GM21515 (cell line): ENCODE data around the gene TRPC1.
"Not testable (repeated sequence)": the region's sequence is repeated elsewhere in the genome, so short reads cannot be mapped to it uniquely, and the experiment has no call there.

Source experiments
- ATAC-seq: cut with Tn5 transposase; IDR thresholded peaks from one replicate; pipeline ENCODE4 v1.9.1; 2021; ENCODE audit not compliant: unreplicated experiment

Gene TRPC1

DNA sequence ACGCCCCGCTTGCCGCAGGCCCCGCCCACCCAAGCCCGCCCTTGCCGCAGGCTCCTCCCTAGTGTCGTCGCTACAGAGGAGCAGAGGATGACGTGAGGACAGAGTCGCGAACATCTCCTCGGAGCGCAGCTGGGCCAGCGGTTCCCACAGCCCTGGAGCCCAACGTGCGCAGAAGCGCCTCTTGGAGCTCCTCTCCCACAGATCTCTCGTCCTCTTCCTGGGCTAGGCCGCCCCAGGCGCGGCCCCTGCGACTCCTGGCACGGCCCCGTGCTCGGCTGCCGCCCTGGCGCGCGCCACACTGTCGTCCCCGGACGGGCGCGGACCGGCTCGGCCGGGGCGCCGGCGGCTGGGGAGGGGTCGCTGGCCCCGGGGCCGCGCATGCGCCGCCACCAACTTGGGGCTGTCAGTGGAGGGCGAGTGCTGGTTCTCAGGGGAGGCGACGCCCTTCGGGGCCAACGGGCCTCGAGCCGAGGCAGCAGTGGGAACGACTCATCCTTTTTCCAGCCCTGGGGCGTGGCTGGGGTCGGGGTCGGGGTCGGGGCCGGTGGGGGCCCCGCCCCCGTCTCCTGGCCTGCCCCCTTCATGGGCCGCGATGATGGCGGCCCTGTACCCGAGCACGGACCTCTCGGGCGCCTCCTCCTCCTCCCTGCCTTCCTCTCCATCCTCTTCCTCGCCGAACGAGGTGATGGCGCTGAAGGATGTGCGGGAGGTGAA lies at the start of gene TRPC1:
Gene TRPC1 (plus strand): TSS at position 67 of the 714 bp plus-strand sequence. CDS start 526 bp downstream, at position 593.
- ATAC-seq, result peak; percentile 97

GRCh38 chr3:142676151-142676550 lies 47.7 kb upstream of the TRPC1 start:
- no peak for ATAC-seq

GRCh38 chr3:142680710-142681109 lies 43.1 kb upstream of the TRPC1 start:
- ATAC-seq, result no peak

DNA sequence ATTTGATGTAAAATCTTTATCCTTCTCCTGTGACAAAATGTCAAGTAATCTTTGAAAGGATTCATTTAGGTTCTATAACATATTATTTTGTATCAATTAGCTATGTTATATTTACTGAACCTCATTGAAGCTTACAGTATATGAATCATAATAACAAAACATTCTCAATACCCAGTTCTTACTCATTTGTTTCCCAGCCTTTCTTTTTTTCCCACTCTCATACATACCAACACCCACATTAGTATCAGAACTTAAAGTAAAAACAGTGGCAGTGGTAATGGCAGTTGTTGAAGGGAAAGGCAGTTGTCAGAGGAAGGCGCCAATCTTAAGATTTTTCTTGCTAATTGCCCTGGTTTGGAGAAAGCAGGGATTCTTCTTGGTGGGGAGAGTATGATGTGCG lies 33.2 kb upstream of the TRPC1 start:
- ATAC-seq, result no peak

DNA sequence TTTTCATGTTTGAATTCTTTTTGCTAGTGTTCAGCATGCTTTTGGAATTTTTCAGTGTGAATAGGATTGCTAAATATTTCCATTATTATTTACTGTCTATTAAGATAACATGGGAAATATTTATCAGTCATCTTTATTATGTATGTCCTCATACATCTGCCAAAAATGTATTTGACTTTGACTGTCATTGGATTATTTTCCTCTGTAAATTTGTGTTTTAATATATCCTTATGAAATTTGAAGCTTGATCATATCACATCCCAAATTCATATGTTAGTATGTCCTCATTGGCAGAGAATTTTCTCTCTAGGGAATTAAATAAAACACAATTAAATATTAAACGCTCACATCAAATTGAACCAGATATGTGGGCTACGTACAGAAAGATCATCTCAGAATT lies 32.3 kb upstream of the TRPC1 start:
- no peak for ATAC-seq

DNA sequence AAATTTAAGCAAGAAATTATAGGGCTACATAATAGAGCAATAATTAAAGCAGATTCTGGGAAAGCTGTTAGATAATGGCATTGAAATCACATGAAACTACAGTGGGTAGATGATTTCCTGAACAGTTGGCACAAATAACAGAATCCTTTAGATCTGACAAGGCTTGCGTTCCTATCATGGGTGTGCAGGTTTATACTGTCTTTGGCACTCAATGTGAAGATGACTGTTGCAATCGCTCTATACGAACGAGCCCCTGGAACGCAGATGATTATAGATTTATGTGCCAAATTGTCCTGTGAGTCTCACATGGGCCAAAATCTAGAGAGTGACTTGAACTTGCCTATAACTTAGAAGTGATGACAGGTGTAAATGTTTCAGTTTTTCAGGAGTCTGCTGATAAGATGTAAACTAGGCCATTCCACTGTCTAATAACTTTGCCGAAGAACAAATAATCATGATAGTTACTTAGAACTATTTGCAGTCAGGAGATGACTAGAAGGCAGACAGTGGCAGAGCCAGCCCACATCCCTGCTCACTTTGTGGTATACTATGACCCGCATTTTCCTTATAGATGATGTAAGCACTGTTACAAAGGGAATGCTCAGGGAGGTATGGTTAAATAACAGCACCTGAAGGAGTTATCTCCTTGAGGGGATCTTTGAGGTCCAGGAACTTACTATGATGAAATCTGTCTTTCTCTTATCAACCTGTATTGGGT lies 30.5 kb upstream of the TRPC1 start:
- ATAC-seq, result no peak

- no peak for ATAC-seq
These were observed 29.6 kb upstream of the TRPC1 start for GRCh38 chr3:142694225-142694624.

DNA sequence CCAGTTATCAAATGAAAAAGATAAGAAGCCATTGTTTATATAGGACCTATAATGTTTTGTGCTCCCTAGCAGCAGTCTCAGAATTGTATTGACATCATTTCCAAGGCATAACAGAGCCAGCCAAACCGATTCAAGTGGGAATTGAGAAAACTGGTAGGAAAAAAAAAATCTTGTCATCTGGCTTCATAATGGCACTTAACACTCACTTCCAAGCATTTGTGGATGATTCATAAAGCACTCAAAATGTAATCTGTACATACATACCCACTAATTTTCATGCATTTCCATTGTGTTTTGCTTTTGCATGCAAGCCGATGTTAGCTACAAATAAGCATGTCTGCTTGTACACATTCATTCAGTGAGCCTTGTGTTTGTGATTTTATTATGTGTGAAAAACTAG lies 18.6 kb upstream of the TRPC1 start:
- ATAC-seq, result no peak

GRCh38 chr3:142706321-142707127 lies 17.3 kb upstream of the TRPC1 start:
- ATAC-seq, result no peak

GRCh38 chr3:142709207-142709606 lies 14.6 kb upstream of the TRPC1 start:
- no peak for ATAC-seq

DNA sequence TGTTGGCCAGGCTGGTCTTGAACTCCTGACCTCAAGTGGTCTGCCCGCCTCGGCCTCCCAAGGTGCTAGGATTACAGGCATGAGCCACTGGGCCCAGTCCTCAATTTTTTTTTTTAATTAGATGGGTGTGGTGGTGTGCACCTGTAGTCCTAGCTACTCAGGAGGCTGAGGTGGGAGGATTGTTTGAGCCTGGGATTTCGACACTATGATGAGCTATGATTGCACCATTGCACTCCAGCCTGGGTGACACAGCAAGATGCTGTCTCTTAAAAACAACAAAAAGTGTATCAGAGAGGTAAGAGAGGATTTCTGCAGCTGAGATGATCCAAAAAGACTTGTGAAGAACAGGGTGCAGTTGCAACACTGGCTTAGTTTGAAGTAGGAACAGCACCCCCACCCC lies 9.0 kb upstream of the TRPC1 start:
- ATAC-seq, result not testable (repeated sequence)

GRCh38 chr3:142716102-142716501 lies 7.7 kb upstream of the TRPC1 start:
- no peak for ATAC-seq

GRCh38 chr3:142723665-142723967 lies 218 bp upstream of the TRPC1 start:
- no peak for ATAC-seq

GRCh38 chr3:142724682-142725356 lies 985 bp downstream of the TRPC1 start:
- no peak for ATAC-seq

GRCh38 chr3:142725357-142725739 lies 1.5 kb downstream of the TRPC1 start:
- ATAC-seq, result no peak

DNA sequence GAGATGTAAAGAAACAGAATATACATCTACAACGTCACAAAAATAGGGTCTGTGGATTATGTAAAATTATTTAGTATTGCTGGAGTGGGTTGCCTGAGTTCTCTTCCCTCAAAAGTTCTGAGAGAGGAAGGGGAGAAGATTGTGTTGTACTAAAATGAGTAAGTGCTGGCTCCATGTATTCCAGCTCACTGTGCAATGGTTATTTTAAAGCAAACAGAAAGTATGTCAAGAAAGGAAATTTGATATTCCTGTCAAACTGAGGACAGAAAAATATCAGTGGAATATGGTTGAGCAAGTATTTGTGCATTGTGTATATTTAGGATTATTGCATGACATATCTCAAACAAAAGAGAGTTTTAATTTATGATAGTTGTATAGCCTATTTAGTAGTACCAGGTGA lies 2.2 kb downstream of the TRPC1 start:
- no peak for ATAC-seq

DNA sequence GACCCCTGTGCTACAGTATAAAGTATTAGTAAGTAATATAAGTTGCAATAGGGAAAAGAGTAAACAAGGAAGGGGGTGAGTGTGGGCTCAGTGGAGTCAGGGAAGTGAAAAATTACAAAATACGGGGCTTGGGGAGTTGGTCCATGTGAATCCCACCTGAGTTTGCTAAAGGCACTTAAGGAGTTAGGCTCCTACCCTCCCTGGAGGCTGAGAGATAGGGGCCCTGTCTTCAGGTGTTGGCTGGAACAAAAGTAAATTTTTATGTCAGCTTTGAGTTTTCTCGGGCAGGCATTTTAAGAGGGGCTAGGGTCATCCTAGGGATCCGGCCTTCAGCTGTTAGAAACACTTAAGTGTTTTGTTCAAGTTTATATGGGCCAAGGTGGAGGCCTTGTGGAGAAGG lies 8.2 kb downstream of the TRPC1 start:
- no peak for ATAC-seq

DNA sequence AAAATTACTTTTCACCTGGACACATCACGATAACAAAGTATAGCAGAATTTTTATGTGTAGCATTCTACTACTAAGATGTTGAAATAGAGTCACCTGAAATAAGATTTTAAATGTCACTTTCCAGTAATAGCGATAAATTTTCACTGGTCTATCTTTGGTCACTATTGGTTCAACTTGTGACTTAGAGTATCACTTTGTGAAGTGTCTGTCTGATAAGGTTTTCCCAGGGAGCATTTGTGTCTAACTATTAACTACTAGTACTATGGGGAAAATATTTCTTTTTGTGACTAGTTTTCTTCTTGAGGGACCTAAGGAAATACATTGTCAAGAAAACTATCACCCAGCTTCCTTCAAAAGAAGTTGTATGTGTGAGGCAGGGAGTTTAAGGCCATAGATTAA lies 11.0 kb downstream of the TRPC1 start:
- ATAC-seq, result no peak

DNA sequence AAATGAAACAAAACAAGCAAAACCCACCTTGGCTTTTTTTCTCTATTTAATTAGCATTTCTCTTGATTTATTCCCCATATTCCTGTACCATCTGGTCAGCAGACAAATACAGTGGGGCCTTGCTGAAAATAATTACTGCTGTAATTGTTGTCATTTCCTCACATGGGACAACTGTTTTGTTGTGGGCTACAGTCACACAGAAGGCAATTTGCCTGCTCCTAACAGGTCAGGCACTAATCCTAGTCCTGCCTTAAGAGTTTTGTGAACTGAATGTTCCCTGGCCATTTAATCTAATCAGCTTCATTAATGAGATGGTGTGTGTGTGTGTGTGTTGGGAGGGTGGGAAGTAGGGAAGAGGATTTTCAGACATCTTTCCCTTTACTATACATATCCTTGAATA lies 11.6 kb downstream of the TRPC1 start:
- ATAC-seq, result no peak

DNA sequence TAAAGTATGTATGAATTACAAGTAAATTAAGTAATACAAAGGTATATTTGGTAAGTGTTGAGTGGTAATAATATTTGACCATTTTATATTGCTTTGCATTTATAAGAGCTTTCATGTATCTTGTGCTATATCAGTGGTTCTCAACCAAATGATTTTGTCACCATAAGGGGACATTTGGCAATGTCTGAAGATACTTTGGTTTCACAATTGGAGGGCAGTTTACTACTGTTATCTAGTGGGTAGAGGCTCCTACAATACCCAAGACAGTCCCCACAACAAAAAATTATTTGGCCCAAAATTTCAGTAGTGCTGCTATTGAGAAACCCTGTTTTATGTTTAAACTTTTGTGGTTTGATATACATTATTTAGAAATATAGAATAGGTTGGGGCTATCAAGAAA lies 14.6 kb downstream of the TRPC1 start:
- ATAC-seq, result no peak

DNA sequence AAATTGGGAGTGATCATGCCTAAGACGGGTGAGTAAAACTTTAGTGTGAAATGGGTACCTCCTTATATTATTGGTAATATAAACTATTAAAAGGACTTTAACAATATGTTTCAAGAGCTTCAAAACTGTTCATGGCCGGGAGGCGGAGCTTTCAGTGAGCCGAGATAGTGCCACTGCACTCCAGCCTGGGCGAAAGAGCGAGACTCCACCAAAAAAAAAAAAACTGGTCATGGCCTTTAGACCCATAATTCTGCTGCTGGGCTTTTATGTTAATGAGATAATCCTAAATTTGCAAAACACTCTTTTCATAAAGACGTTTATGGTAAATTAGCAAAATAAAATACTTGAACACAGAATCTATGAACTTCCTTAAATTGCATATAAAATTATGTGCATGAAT lies 22.8 kb downstream of the TRPC1 start:
- ATAC-seq, result no peak
